ENCODE measurements around the gene ANKRD6. TPM values are rescaled to one million over a fixed set of nuclear protein-coding genes. Genes with fewer than 3 reads are reported as not detected.

The ANKRD6 gene
- total and polyA plus RNA-seq, 8 donors: 14.1 to 50.7 (median 37.2) TPM

DNA sequence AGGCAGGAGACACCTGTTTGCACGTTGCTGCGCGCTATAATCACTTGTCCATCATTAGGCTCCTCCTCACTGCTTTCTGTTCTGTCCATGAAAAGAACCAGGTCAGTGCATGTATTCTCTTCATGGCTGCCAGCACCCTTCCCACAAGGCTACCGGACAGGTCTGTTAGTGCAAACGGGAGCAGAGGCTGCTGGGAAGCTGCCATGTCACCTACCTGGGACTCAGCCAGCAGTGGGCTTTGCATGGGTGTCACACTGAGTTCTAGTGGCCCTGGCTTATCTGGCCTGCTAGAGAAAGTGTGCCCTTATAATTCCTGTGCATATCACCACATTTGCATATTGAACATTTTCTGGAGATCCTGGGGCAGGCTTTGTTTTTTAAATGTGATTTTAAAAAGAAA, 180.8 kb downstream of the ANKRD6 start:
- no peak overlapping the region for H3K27ac ChIP-seq
- intact Hi-C loops (cut with DNase I): loop anchor here in 1 of 2 donors (5.0 kb wide), 1 partner anchor 181 kb away; the partner anchor contains the start of gene ANKRD6
- DNase-seq: no peak
- H3K9me3 ChIP-seq: no peaks in the 10 kb centered on the region
- no peak overlapping the region for H3K4me3 ChIP-seq
- no peaks in the 10 kb centered on the region for H3K27me3 ChIP-seq
- TF ChIP-seq, protein P1, sequence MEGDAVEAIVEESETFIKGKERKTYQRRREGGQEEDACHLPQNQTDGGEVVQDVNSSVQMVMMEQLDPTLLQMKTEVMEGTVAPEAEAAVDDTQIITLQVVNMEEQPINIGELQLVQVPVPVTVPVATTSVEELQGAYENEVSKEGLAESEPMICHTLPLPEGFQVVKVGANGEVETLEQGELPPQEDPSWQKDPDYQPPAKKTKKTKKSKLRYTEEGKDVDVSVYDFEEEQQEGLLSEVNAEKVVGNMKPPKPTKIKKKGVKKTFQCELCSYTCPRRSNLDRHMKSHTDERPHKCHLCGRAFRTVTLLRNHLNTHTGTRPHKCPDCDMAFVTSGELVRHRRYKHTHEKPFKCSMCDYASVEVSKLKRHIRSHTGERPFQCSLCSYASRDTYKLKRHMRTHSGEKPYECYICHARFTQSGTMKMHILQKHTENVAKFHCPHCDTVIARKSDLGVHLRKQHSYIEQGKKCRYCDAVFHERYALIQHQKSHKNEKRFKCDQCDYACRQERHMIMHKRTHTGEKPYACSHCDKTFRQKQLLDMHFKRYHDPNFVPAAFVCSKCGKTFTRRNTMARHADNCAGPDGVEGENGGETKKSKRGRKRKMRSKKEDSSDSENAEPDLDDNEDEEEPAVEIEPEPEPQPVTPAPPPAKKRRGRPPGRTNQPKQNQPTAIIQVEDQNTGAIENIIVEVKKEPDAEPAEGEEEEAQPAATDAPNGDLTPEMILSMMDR (IDR thresholded peaks at IDR 0.05): no peak
- ATAC-seq: no peak
- no peaks in the 10 kb centered on the region for H3K4me1 ChIP-seq
- no peaks in the 10 kb centered on the region for H3K36me3 ChIP-seq

GRCh38 chr6:89615882-89616281, 182.9 kb downstream of the ANKRD6 start:
- Histone ChIP-seq H3K27me3 (no peaks in the 10 kb centered on the region), H3K4me3 (no peak overlapping the region), H3K9me3 (no peaks in the 10 kb centered on the region), H3K27ac (no peak overlapping the region), H3K4me1 (no peaks in the 10 kb centered on the region), H3K36me3 (no peaks in the 10 kb centered on the region)
- TF ChIP-seq, protein P1 (IDR thresholded peaks at IDR 0.05): no peak
- no peak for DNase-seq
- no peak for ATAC-seq
- intact Hi-C loops (cut with DNase I): no loop called here

DNA sequence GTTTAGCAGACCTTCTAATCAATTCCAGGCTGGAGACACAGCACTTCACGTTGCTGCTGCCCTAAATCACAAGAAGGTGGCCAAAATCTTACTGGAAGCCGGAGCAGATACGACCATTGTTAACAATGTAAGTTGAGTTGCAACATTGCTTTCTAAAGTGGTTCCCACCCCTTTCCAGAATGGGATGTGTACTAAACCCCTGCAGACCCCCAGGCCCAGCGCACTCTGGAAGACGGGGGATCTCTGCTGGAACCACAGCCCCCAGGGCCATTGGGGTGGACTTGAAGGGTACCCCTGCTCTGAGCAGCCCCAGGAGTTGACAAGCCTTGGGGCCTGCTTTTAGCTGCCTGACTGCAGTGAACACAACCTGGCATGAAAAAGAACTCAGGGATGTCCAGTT, 183.6 kb downstream of the ANKRD6 start:
- Histone ChIP-seq H3K4me3 (no peak overlapping the region), H3K27ac (no peak overlapping the region), H3K27me3 (no peaks in the 10 kb centered on the region), H3K36me3 (no peaks in the 10 kb centered on the region), H3K9me3 (no peaks in the 10 kb centered on the region), H3K4me1 (no peaks in the 10 kb centered on the region)
- intact Hi-C loops (cut with DNase I): no loop called here
- TF ChIP-seq, protein P1 (IDR thresholded peaks at IDR 0.05): no peak
- DNase-seq (no peak), ATAC-seq (no peak)

- TF ChIP-seq, protein P1 (IDR thresholded peaks at IDR 0.05): no peak
- Histone ChIP-seq H3K27ac (no peak overlapping the region), H3K4me3 (no peak overlapping the region), H3K36me3 (no peaks in the 10 kb centered on the region), H3K27me3 (no peaks in the 10 kb centered on the region), H3K9me3 (no peaks in the 10 kb centered on the region), H3K4me1 (no peaks in the 10 kb centered on the region)
- intact Hi-C loops (cut with DNase I): no loop called here
- ATAC-seq (no peak), DNase-seq (no peak)
Observed at GRCh38 chr6:89618026-89618425, 185.1 kb downstream of the ANKRD6 start.

DNA sequence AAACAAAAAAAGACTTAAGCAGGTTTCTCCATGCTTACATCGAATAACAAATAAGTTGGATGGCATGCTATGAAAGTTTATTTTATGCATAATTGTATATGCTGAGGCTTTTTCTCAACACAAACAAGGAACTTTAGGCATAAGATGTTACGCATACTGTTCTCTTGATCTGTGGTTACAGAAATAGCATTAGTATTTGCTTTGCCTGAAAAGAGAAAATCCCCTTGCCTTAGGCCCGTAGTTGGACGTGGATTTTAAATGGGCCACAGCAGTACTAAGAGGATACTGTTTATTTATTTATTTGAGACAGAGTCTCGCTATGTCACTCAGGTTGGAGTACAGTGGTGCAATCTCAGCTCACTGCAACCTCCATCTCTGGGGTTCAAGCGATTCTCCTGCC, 186.6 kb downstream of the ANKRD6 start:
- H3K36me3 ChIP-seq: peaks cover 0 to 3% of the 10 kb centered on the region in 2 donors
- H3K4me3 ChIP-seq: no peak overlapping the region
- H3K27ac ChIP-seq: no peak overlapping the region
- H3K4me1 ChIP-seq: no peaks in the 10 kb centered on the region
- intact Hi-C loops (cut with DNase I): no loop called here
- DNase-seq: no peak
- ATAC-seq: no peak
- TF ChIP-seq, protein P1 (IDR thresholded peaks at IDR 0.05): no peak
- no peaks in the 10 kb centered on the region for H3K27me3 ChIP-seq
- H3K9me3 ChIP-seq: no peaks in the 10 kb centered on the region
